ENCODE data around the gene ROBO3.

- TF ChIP-seq EZH2 (IDR thresholded peaks at IDR 0.05; ENCODE audit: insufficient read depth, poor library complexity, severe bottlenecking) = no peak
- TF ChIP-seq EZH2phosphoT487 (IDR thresholded peaks at IDR 0.05; ENCODE audit: insufficient read depth, low read depth) = no peak
Measured at GRCh38 chr11:124919898-124920297, 54.7 kb downstream of the ROBO3 start.

Data from GM23248 (cell line).